Right atrium auricular region (tissue), 2 donors: ENCODE data around the gene NMNAT3. TPM values are rescaled to one million over a fixed set of nuclear protein-coding genes. Genes with fewer than 3 reads are reported as not detected.

ENCODE experiments used
- DNase-seq: peaks from one replicate; pipeline ENCODE4 v3.0.0-alpha.2; 2019; ENCODE audit warnings: low spot score
- H3K27ac ChIP-seq, 2 donors: fragments of 200-600 bp; sonication (generic); 1 replicate in 1 of 2; 2 replicates in 1 of 2; pipeline ENCODE4 v1.5.1; 2016 to 2019
- H3K27me3 ChIP-seq, 2 donors: fragments of 200-600 bp; sonication (generic); one replicate each; pipeline versions ENCODE4 v1.5.1 to v1.6.0; 2017 to 2019
- H3K36me3 ChIP-seq: fragments of 200-600 bp; sonication (generic); one replicate; pipeline ENCODE4 v1.5.1; 2016
- H3K4me1 ChIP-seq, 2 donors: fragments of 200-600 bp; sonication (generic); one replicate each; pipeline versions ENCODE4 v1.5.1 to v1.6.0; 2017 to 2019
- H3K4me3 ChIP-seq, 2 donors: fragments of 200-600 bp; sonication (generic); 1 replicate in 1 of 2; 2 replicates in 1 of 2; pipeline ENCODE4 v1.5.1; 2017 to 2019; ENCODE audit warnings: mild to moderate bottlenecking in 1 of 2, moderate library complexity in 1 of 2
- H3K9me3 ChIP-seq, 2 donors: fragments of 200-600 bp; sonication (generic); one replicate each; pipeline ENCODE4 v1.5.1; 2019
- total RNA-seq, 2 donors: library from RNA; depleted of rRNA; stranded (reverse); fragments of >200 nt; gene quantifications; one replicate each; pipeline ENCODE4 v1.1.0, GENCODE V29; 2016
- TF ChIP-seq, protein P1 (sequence below), 2 donors: fragments of 200-600 bp; sonication (generic); IDR thresholded peaks; one replicate each; pipeline ENCODE4 v1.5.1; 2019; ENCODE audit warnings: antibody characterized with exemption in 2 of 2

The NMNAT3 gene
- total RNA-seq, 2 donors from 2014 or later: 11.0 to 23.4 TPM

DNA sequence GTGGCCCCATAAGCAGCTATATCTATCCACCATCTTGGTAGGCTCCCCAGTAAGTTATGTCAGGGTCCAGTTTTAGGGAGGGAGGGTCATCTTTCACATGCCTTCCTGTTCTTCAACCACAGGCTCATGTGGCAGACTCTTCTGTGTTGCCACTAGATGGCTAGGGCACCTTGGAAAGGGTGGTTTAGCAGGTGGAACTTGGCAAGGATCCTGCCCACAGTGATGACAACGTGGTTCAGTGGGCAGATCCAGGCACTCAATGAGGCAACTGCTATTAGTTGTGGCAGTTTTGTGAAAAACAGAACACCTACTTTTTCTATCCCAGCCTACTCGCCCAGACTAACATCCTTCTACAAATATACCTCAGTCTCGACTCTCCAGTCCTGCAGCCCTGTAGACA, 131.0 kb downstream of the NMNAT3 start:
- no peaks in the 10 kb centered on the region for H3K4me1 ChIP-seq
- no peaks in the 10 kb centered on the region for H3K9me3 ChIP-seq
- H3K4me3 ChIP-seq: no peak overlapping the region
- TF ChIP-seq, protein P1, sequence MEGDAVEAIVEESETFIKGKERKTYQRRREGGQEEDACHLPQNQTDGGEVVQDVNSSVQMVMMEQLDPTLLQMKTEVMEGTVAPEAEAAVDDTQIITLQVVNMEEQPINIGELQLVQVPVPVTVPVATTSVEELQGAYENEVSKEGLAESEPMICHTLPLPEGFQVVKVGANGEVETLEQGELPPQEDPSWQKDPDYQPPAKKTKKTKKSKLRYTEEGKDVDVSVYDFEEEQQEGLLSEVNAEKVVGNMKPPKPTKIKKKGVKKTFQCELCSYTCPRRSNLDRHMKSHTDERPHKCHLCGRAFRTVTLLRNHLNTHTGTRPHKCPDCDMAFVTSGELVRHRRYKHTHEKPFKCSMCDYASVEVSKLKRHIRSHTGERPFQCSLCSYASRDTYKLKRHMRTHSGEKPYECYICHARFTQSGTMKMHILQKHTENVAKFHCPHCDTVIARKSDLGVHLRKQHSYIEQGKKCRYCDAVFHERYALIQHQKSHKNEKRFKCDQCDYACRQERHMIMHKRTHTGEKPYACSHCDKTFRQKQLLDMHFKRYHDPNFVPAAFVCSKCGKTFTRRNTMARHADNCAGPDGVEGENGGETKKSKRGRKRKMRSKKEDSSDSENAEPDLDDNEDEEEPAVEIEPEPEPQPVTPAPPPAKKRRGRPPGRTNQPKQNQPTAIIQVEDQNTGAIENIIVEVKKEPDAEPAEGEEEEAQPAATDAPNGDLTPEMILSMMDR (IDR thresholded peaks at IDR 0.05): no peak
- no peaks in the 10 kb centered on the region for H3K36me3 ChIP-seq
- H3K27ac ChIP-seq: no peak overlapping the region
- DNase-seq: no peak
- H3K27me3 ChIP-seq: no peaks in the 10 kb centered on the region

DNA sequence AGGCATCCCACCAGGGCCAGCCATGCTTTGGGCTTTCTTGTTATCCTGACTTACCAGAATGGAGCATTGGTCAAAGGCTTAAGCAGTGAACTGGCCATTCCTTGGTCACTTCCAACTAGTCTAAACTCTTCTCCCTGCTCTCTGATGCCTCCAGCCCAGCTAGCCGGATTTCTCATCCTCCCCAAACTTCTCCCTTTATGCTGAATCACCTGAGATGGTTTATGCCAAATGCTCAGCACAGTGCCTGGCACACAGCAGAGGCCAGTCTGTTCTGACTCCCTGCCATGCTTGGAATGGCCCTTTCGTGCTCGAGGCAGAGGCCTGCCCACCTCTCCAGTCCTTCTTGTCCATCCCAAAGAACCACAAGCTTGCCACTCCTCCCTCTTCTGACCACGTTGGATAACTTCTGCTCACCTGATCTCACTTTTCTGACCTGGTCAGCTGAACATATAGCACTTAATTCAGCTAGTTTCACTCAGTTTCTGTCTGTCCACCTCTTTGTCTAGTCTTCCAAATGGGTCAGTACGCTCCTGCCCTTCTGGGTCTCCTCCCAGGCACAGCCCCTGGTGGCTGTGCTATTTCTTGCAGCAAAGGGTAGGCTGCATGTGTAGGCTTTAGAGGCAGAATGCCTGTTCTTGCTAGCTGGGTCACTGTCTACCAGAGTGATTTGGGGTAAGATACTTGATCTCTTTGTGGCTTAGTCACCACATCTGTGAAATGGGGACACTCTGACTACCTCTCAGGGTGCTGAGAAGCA, 136.1 kb downstream of the NMNAT3 start:
- DNase-seq: no peak
- no peak overlapping the region for H3K27ac ChIP-seq
- H3K4me1 ChIP-seq: peaks cover 0 to 25% of the 10 kb centered on the region in 2 donors
- TF ChIP-seq, protein P1 (IDR thresholded peaks at IDR 0.05): no peak
- no peaks in the 10 kb centered on the region for H3K36me3 ChIP-seq
- H3K9me3 ChIP-seq: no peaks in the 10 kb centered on the region
- no peak overlapping the region for H3K4me3 ChIP-seq
- H3K27me3 ChIP-seq: no peaks in the 10 kb centered on the region

DNA sequence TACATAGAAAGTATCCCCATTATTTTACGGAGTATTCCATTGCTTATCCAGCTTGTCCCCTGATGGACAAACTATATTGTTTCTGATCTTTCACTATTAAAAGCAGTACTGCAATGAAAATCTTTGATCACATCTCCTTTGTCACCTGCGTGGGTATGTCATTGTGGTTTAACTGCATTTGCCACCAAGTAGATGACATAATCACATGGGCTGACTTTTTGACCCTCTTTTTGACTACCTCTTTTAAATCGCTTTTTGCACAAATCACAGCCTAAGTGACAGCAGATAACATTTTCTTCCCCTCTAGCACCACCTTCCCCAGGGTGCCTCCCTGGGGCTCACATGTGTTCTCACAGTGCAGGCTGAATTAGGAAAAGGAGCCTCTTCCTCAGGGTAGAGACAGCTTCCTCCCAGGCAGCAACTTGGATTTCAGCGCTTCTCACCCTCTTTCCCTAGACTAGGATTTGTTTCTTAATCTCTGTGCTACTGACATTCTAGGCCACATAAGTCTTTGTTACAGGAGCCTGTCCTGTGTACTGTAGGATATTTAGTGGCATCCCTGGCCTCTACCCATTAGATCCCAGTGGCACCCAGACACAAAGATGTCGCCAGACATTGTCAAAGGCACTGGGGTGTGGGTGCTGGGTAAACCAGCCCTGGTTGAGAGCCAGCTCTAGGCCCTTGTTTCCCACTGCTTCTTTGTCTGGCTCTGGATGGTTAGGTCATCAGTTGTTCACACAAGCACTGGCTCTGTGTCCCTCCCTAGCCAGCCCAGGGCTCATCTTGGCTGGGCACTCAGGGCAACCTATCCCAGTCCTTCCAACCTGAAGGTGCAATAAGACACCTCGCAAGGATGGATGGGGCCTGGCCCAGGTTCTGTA, 136.9 kb downstream of the NMNAT3 start:
- peak overlapping the region in 1 of 2 donors; percentile 61 for H3K4me3 ChIP-seq
- H3K27ac ChIP-seq: no peak overlapping the region
- no peaks in the 10 kb centered on the region for H3K36me3 ChIP-seq
- H3K4me1 ChIP-seq: peaks cover 0 to 33% of the 10 kb centered on the region in 2 donors
- H3K27me3 ChIP-seq: no peaks in the 10 kb centered on the region
- no peak for DNase-seq
- TF ChIP-seq, protein P1 (IDR thresholded peaks at IDR 0.05): no peak
- no peaks in the 10 kb centered on the region for H3K9me3 ChIP-seq

DNA sequence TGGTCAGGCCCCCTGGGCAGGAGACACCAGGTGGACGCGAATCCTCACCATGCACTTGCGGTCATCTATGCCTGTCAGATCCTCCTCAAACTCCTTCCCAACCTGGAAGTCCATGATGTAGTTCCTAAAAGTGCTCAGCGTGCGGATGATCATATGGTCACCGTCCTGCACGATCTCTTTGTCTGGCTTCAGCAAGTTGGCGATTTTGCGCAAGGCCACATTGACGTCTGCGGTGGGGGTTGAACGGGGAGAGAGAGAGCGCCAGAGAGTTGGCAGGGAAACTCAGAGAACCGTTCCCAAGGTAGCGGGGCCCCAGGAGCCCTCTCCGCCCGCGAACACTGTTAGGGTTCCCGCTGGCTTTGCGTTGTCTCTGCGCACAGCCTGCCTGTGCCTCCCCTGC, 139.0 kb downstream of the NMNAT3 start:
- Histone ChIP-seq H3K36me3 (no peaks in the 10 kb centered on the region), H3K4me1 (peaks cover 0 to 54% of the 10 kb centered on the region in 2 donors), H3K27me3 (no peaks in the 10 kb centered on the region), H3K9me3 (no peaks in the 10 kb centered on the region), H3K27ac (peak overlapping the region; percentile 79 to 81), H3K4me3 (peak overlapping the region; percentile 48 to 61)
- TF ChIP-seq, protein P1 (IDR thresholded peaks at IDR 0.05): no peak
- DNase-seq: peak; percentile 81

DNA sequence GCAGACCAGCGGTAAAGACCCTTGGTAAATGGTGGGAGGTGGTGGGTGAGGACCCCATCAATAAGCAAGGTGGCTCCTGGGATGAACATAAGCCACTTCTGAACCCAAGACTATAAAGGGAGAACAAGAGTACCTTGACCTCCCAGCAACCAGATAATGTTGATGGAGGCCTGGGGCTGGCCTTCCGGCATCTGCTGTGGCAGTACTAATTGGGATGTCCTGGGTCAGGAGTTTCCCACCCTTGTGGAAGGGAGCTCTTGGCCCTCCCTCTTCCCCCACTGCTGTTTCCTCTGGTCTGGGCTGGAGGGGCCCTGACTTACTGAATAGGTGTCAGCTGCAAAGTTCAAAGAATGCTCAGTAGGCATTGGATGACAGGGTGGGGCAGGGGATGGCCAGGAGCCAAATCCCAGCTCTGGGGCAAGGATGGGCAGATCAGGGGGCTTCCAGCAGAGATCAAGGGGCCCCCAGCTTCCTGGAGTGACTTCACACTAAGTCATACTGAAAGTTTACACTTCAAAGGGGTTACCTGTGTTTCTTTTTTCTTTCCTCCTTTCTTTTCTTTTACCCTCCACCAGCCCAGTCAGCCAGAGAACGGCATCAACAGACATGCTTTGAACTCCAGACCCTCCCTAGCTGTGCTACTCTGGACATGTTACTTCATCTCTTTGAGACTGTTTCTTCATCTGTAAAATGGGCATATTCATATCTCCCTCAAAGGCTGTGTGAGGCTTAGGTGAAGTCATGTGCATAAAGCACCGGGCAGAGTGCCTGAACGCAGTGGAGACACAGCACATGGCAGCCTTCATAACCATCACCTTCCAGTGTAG, 139.8 kb downstream of the NMNAT3 start:
- H3K27me3 ChIP-seq: no peaks in the 10 kb centered on the region
- TF ChIP-seq, protein P1 (IDR thresholded peaks at IDR 0.05): no peak
- peaks cover 0 to 60% of the 10 kb centered on the region in 2 donors for H3K4me1 ChIP-seq
- DNase-seq: no peak
- no peaks in the 10 kb centered on the region for H3K9me3 ChIP-seq
- H3K27ac ChIP-seq: peak overlapping the region; percentile 10 to 32
- H3K36me3 ChIP-seq: no peaks in the 10 kb centered on the region
- H3K4me3 ChIP-seq: no peak overlapping the region
